Neuronal stem cell (in vitro differentiated cells): Measurements from ENCODE around the gene CORO1C.
"Not testable (repeated sequence)": the region's sequence is repeated elsewhere in the genome, so short reads cannot be mapped to it uniquely, and the experiment has no call there.

ENCODE experiments used
- DNase-seq: peaks from one replicate; pipeline ENCODE4 v3.0.0-alpha.2; 2013; ENCODE audit warnings: low spot score
- H2AFZ ChIP-seq: one replicate; pipeline ENCODE4 v1.6.1; 2013; ENCODE audit warnings: mild to moderate bottlenecking, low read length, inconsistent platforms
- H2AK5ac ChIP-seq: 2 replicates; pipeline ENCODE4 v1.6.1; 2013; ENCODE audit warnings: low read depth, mild to moderate bottlenecking, inconsistent platforms, low read length, moderate library complexity, mixed read lengths
- H2BK120ac ChIP-seq: 2 replicates; pipeline ENCODE4 v1.6.1; 2013; ENCODE audit warnings: low read depth, mild to moderate bottlenecking, inconsistent platforms, low read length, moderate library complexity, mixed read lengths
- H2BK12ac ChIP-seq: one replicate; pipeline ENCODE4 v1.6.1; 2013; ENCODE audit warnings: low read length, inconsistent platforms
- H2BK15ac ChIP-seq: 2 replicates; pipeline ENCODE4 v1.6.1; 2013; ENCODE audit warnings: mild to moderate bottlenecking, low read length, inconsistent platforms, mixed read lengths
- H2BK5ac ChIP-seq: one replicate; pipeline ENCODE4 v1.6.1; 2013; ENCODE audit warnings: inconsistent platforms, mild to moderate bottlenecking, low read length, moderate library complexity
- H3K14ac ChIP-seq: one replicate; pipeline ENCODE4 v1.6.1; 2013; ENCODE audit warnings: low read length, inconsistent platforms
- H3K18ac ChIP-seq: 2 replicates; pipeline ENCODE4 v1.6.1; 2013; ENCODE audit warnings: low read length, inconsistent platforms
- H3K23ac ChIP-seq: 2 replicates; pipeline ENCODE4 v1.6.1; 2013; ENCODE audit warnings: low read depth, mild to moderate bottlenecking, mixed read lengths, low read length, inconsistent platforms; ENCODE audit not compliant: poor library complexity
- H3K27ac ChIP-seq: replicated peaks from 3 replicates; pipeline ENCODE4 v1.5.1; 2013; ENCODE audit warnings: low read length, inconsistent platforms
- H3K27me3 ChIP-seq, 3 experiments: 2 replicates each; pipeline ENCODE4 v1.6.1; 2013; ENCODE audit warnings: low read length in 3 of 3, mild to moderate bottlenecking in 2 of 3, inconsistent platforms in 1 of 3, low read depth in 1 of 3, mixed read lengths in 1 of 3, moderate library complexity in 1 of 3; ENCODE audit not compliant: control insufficient read depth in 3 of 3, insufficient read depth in 3 of 3
- H3K36me3 ChIP-seq, 2 donors: replicated peaks in 1 of 2; 2 replicates each; pipeline ENCODE4 v1.6.1; 2013; ENCODE audit warnings: low read length in 2 of 2; ENCODE audit not compliant: control insufficient read depth in 2 of 2, insufficient read depth in 2 of 2
- H3K4ac ChIP-seq: 2 replicates; pipeline ENCODE4 v1.6.1; 2013; ENCODE audit warnings: inconsistent platforms, mild to moderate bottlenecking, low read length, moderate library complexity
- H3K4me1 ChIP-seq, 2 donors: 1 replicate in 1 of 2; 2 replicates in 1 of 2; pipeline ENCODE4 v1.6.1; 2013; ENCODE audit warnings: low read length in 2 of 2, low read depth in 1 of 2; ENCODE audit not compliant: control insufficient read depth in 2 of 2, insufficient read depth in 1 of 2
- H3K4me2 ChIP-seq: one replicate; pipeline ENCODE4 v1.6.1; 2013; ENCODE audit warnings: mild to moderate bottlenecking, low read length, inconsistent platforms; ENCODE audit not compliant: insufficient read depth, poor library complexity, severe bottlenecking
- H3K4me3 ChIP-seq, 2 donors: 2 replicates each; pipeline ENCODE4 v1.5.1; 2013; ENCODE audit warnings: low read length in 2 of 2, mild to moderate bottlenecking in 2 of 2, inconsistent platforms in 1 of 2, moderate library complexity in 1 of 2
- H3K79me1 ChIP-seq: one replicate; pipeline ENCODE4 v1.6.1; 2013; ENCODE audit warnings: low read depth, mild to moderate bottlenecking, inconsistent platforms, low read length, moderate library complexity
- H3K9ac ChIP-seq: one replicate; pipeline ENCODE4 v1.6.1; 2013; ENCODE audit warnings: mild to moderate bottlenecking, low read depth, low read length, inconsistent platforms; ENCODE audit not compliant: poor library complexity
- H3K9me3 ChIP-seq, 2 donors: replicated peaks in 1 of 2; 2 replicates each; pipeline versions ENCODE3 to v1.6.1; 2013; ENCODE audit warnings: low read length in 2 of 2, mild to moderate bottlenecking in 2 of 2, inconsistent platforms in 1 of 2, low read depth in 1 of 2, mixed read lengths in 1 of 2, moderate library complexity in 1 of 2; ENCODE audit not compliant: control insufficient read depth in 2 of 2, insufficient read depth in 1 of 2
- H4K8ac ChIP-seq: one replicate; pipeline ENCODE4 v1.6.1; 2013; ENCODE audit warnings: low read depth, mild to moderate bottlenecking, inconsistent platforms, low read length, moderate library complexity
- H4K91ac ChIP-seq: one replicate; pipeline ENCODE4 v1.6.1; 2013; ENCODE audit warnings: low read length, low read depth, mild to moderate bottlenecking, inconsistent platforms; ENCODE audit not compliant: poor library complexity
- WGBS, 2 donors: extraction: QIAGEN DNeasy Blood & Tissue Kit; methylation state at CpG; one replicate each; pipeline ENCODE4 v1.1.7; 2013; ENCODE audit warnings: missing lambda C conversion rate in 2 of 2, mixed read lengths in 1 of 2; ENCODE audit not compliant: insufficient read length in 2 of 2, insufficient replicate concordance in 1 of 2; ENCODE audit errors: extremely low coverage in 2 of 2; 5-methylcytosine and 5-hydroxymethylcytosine counted together

CORO1C gene

GRCh38 chr12:108664338-108665258, 66.7 kb downstream of the CORO1C start:
- no peaks in the 10 kb centered on the region for H3K27me3 ChIP-seq
- no peak overlapping the region for H2AFZ ChIP-seq
- no peak overlapping the region for H2BK12ac ChIP-seq
- H2BK120ac ChIP-seq = no peak overlapping the region
- H3K4ac ChIP-seq = no peak overlapping the region
- no peak overlapping the region for H2BK5ac ChIP-seq
- H3K4me3 ChIP-seq = no peak overlapping the region
- no peak overlapping the region for H3K27ac ChIP-seq
- H3K79me1 ChIP-seq = no peaks in the 10 kb centered on the region
- H3K14ac ChIP-seq = no peak overlapping the region
- H4K8ac ChIP-seq = no peak overlapping the region
- no peak overlapping the region for H4K91ac ChIP-seq
- H3K4me2 ChIP-seq = no peak overlapping the region
- peaks cover 5 to 43% of the 10 kb centered on the region in 2 donors for H3K36me3 ChIP-seq
- DNase-seq = peak; percentile 80
- H3K23ac ChIP-seq = no peak overlapping the region
- peaks cover 0 to 9% of the 10 kb centered on the region in 2 donors for H3K9me3 ChIP-seq
- H3K4me1 ChIP-seq = peaks cover 10 to 28% of the 10 kb centered on the region in 2 donors
- no peak overlapping the region for H2AK5ac ChIP-seq
- H3K9ac ChIP-seq = no peak overlapping the region
- H3K18ac ChIP-seq = no peak overlapping the region
- H2BK15ac ChIP-seq = no peak overlapping the region
- whole genome bisulfite sequencing, 2 donors = no CpG with 5 or more reads among the region's 5 CpGs

DNA sequence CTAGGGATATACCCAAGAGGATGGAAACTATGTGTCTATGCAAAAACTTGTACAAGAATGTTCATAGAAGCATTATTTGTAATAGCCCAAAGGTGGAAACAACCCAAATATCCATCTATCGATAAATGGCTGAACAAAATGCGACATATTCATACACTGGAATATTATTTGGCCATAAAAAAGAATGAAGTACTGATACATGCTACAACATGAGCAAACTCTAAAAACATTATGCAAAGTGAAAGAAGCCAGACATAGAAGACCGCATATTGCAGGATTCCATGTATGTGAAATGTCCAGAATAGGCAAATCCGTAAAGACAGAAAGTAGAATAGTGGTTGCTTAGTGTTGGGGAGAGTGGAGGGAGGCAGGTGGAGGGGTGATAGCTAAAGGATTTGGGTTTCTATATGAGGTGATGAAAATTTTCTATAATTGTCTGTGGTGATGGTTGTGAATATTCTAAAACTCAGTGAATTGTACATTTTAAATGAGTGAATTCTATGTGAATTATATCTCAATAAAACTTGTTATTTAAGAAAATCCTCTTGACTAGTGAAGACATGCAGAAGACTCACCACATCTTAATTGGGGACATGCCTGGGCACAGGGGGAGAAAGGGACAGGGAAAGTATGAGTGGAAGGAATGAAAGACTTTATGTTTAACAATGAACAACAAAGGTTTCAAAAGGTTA, 67.8 kb downstream of the CORO1C start:
- no peak for DNase-seq
- no peak overlapping the region for H3K18ac ChIP-seq
- H2BK120ac ChIP-seq = no peak overlapping the region
- no peak overlapping the region for H2AK5ac ChIP-seq
- no peaks in the 10 kb centered on the region for H3K79me1 ChIP-seq
- no CpG with 5 or more reads among the region's 4 CpGs for WGBS, 2 donors
- H2AFZ ChIP-seq = no peak overlapping the region
- H3K4me3 ChIP-seq = no peak overlapping the region
- no peaks in the 10 kb centered on the region for H3K27me3 ChIP-seq
- H4K8ac ChIP-seq = no peak overlapping the region
- H2BK5ac ChIP-seq = no peak overlapping the region
- peaks cover 10 to 28% of the 10 kb centered on the region in 2 donors for H3K4me1 ChIP-seq
- no peak overlapping the region for H2BK15ac ChIP-seq
- no peak overlapping the region for H3K27ac ChIP-seq
- H3K23ac ChIP-seq = no peak overlapping the region
- H4K91ac ChIP-seq = no peak overlapping the region
- H3K36me3 ChIP-seq = peaks cover 8 to 53% of the 10 kb centered on the region in 2 donors
- no peak overlapping the region for H3K4ac ChIP-seq
- no peak overlapping the region for H3K4me2 ChIP-seq
- H3K9ac ChIP-seq = no peak overlapping the region
- no peak overlapping the region for H3K14ac ChIP-seq
- no peak overlapping the region for H2BK12ac ChIP-seq
- peaks cover 0 to 9% of the 10 kb centered on the region in 2 donors for H3K9me3 ChIP-seq

- not testable (repeated sequence) for H3K4me2 ChIP-seq, H3K4me3 ChIP-seq, H2BK15ac ChIP-seq, H2AFZ ChIP-seq, H3K27ac ChIP-seq, H4K91ac ChIP-seq, H3K18ac ChIP-seq, H3K79me1 ChIP-seq, H3K4me1 ChIP-seq, H3K9me3 ChIP-seq, H2BK5ac ChIP-seq, DNase-seq, H3K14ac ChIP-seq, H3K9ac ChIP-seq, H2BK120ac ChIP-seq, H3K4ac ChIP-seq, H2BK12ac ChIP-seq, H3K23ac ChIP-seq, H4K8ac ChIP-seq, H2AK5ac ChIP-seq, H3K27me3 ChIP-seq
- no CpG with 5 or more reads among the region's 4 CpGs for WGBS, 2 donors
- H3K36me3 ChIP-seq = peaks cover 20 to 87% of the 10 kb centered on the region in 2 donors
Measured at GRCh38 chr12:108658115-108658514, 73.2 kb downstream of the CORO1C start.

- H2AFZ ChIP-seq = no peak overlapping the region
- H2BK12ac ChIP-seq = no peak overlapping the region
- H3K23ac ChIP-seq = no peak overlapping the region
- no peak overlapping the region for H3K9ac ChIP-seq
- no peak overlapping the region for H4K8ac ChIP-seq
- H3K36me3 ChIP-seq = peaks cover 23 to 87% of the 10 kb centered on the region in 2 donors
- H3K79me1 ChIP-seq = no peaks in the 10 kb centered on the region
- DNase-seq = no peak
- no peak overlapping the region for H3K4me2 ChIP-seq
- no peaks in the 10 kb centered on the region for H3K27me3 ChIP-seq
- no CpG with 5 or more reads among the region's 10 CpGs for WGBS, 2 donors
- no peak overlapping the region for H2BK120ac ChIP-seq
- H3K18ac ChIP-seq = no peak overlapping the region
- H4K91ac ChIP-seq = no peak overlapping the region
- no peak overlapping the region for H2BK15ac ChIP-seq
- H2BK5ac ChIP-seq = no peak overlapping the region
- no peak overlapping the region for H2AK5ac ChIP-seq
- no peaks in the 10 kb centered on the region for H3K9me3 ChIP-seq
- peak overlapping the region; percentile 69 for H3K27ac ChIP-seq
- H3K4me1 ChIP-seq = peaks cover 0 to 7% of the 10 kb centered on the region in 2 donors
- H3K14ac ChIP-seq = no peak overlapping the region
- H3K4me3 ChIP-seq = no peak overlapping the region
- no peak overlapping the region for H3K4ac ChIP-seq
Measured at GRCh38 chr12:108657130-108657745, 74.1 kb downstream of the CORO1C start.
